NB4 (cell line): ENCODE results near the gene ACVR1.

Experiments used
- CTCF ChIP-seq: IDR thresholded peaks from one replicate; pipeline ENCODE4 v1.5.1; 2012; ENCODE audit warnings: low read depth, low read length
- POLR2A ChIP-seq: IDR thresholded peaks from 2 replicates; pipeline ENCODE4 v1.6.1; 2011; ENCODE audit warnings: mild to moderate bottlenecking; ENCODE audit not compliant: insufficient read length; ENCODE audit errors: extremely low read depth

GRCh38 chr2:157809212-157809611, 66.9 kb downstream of the ACVR1 start:
- TF ChIP-seq CTCF (no peak), POLR2A (no peak)
